ENCODE results near the gene WDR88. TPM values are rescaled to one million over a fixed set of nuclear protein-coding genes. Genes with fewer than 3 reads are reported as not detected.
"Not testable (repeated sequence)": the region's sequence is repeated elsewhere in the genome, so short reads cannot be mapped to it uniquely, and the experiment has no call there.

Gene WDR88
- total RNA-seq, 1 donor from 2014 or later, result not detected

- no peak for ATAC-seq
Measured at GRCh38 chr19:33214596-33214995, 82.7 kb downstream of the WDR88 start.

- no peak for ATAC-seq
Measured at GRCh38 chr19:33215438-33216197, 83.7 kb downstream of the WDR88 start.

- no peak for ATAC-seq
Measured at GRCh38 chr19:33216198-33216830, 84.4 kb downstream of the WDR88 start.

- ATAC-seq, result no peak
Measured at GRCh38 chr19:33217881-33218280, 86.0 kb downstream of the WDR88 start.

GRCh38 chr19:33219261-33219815, 87.4 kb downstream of the WDR88 start:
- no peak for ATAC-seq

- ATAC-seq, result no peak
Measured at GRCh38 chr19:33220115-33220514, 88.2 kb downstream of the WDR88 start.

GRCh38 chr19:33220735-33221134, 88.8 kb downstream of the WDR88 start:
- ATAC-seq, result no peak

GRCh38 chr19:33221638-33222037, 89.7 kb downstream of the WDR88 start:
- no peak for ATAC-seq

- not testable (repeated sequence) for ATAC-seq
Measured at GRCh38 chr19:33222255-33222654, 90.3 kb downstream of the WDR88 start.

- no peak for ATAC-seq
Measured at GRCh38 chr19:33224694-33225457, 93.0 kb downstream of the WDR88 start.

Other genes with a start within 250 kb of the WDR88 start
- gene CEP89, start 160.2 kb upstream of the WDR88 start, total RNA-seq, result 8.3 TPM
- 3.8 TPM for gene FAAP24, start 159.9 kb upstream of the WDR88 start, total RNA-seq
- gene RHPN2, start 67.2 kb upstream of the WDR88 start, total RNA-seq, result 0.84 TPM
- 3.9 TPM for gene GPATCH1, start 50.9 kb upstream of the WDR88 start, total RNA-seq
- 3.9 TPM for gene LRP3, start 62.2 kb downstream of the WDR88 start, total RNA-seq
- gene SLC7A10, start 93.7 kb downstream of the WDR88 start, total RNA-seq, result not detected
- 18.3 TPM for gene CEBPA, start 170.4 kb downstream of the WDR88 start, total RNA-seq
- gene CEBPG, start 241.6 kb downstream of the WDR88 start, total RNA-seq, result 26.5 TPM